ENCODE data around the gene HHIPL1.

Gene HHIPL1

DNA sequence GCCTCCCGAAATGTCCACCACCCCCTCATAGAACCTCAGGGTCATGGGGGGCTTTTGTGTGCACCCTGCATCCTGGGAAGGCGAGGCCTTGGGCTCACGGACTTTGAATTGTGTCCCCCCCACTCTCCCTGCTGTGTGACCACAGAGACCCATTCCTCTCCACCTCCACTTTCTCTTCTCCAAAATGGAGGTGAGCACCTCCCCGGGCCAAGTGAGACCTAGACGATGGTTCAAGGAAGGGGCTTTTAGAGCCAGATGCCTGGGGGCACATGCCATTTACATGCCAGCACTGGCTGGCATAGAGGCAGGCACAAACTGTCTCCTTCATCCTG lies 72.7 kb downstream of the HHIPL1 start:
- Histone ChIP-seq H3K4me2 (ENCODE audit: low read length) (no peak overlapping the region), H3K4me1 (ENCODE audit: control insufficient read depth, insufficient read depth, low read length) (no peaks in the 10 kb centered on the region)

DNA sequence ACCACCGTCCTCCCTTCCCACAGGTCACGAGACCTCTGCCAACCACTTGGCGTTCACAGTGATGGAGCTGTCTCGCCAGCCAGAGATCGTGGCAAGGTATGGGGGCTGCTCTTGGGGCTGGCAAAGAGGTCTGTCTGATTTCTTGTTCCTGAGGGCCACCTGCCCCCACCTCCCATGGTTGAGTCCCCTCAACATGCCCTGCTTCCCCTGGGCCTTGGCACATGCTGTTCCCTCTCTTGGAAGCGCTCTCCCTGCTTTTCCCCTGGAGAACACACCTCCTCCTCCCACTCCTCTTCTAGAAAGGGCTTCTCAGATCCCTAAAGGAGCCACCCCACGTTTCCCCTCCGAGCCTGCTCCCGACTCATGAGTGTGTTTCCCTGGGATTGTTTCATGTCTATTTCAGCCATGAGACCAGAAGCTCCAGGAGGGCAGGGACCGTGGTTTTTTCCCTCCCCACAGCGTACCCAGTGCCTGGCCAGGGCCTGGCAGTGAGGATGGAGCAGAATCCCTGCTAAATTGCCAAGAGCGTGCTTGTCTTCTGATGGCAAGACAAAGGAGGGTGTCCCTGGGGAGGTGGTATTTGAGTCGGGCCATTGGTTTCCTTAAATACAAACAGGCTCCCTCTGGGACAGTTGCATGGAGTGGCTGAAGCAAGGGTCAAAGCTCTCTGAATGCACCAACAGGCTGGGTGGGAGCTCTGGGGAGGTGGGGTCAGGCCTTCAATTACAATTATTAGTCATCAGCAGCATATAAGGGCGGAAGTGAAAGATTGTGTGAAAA lies 73.3 kb downstream of the HHIPL1 start:
- H3K4me1 ChIP-seq (ENCODE audit: control insufficient read depth, insufficient read depth, low read length): no peaks in the 10 kb centered on the region
- no peak overlapping the region for H3K4me2 ChIP-seq (ENCODE audit: low read length)
- no peaks in the 10 kb centered on the region for H3K9me3 ChIP-seq (replicated peaks; ENCODE audit: low read length)
- H3K9ac ChIP-seq (ENCODE audit: low read depth, low read length): no peak overlapping the region
- peaks cover 40% of the 10 kb centered on the region for H3K27me3 ChIP-seq (ENCODE audit: control insufficient read depth, insufficient read depth, low read length)
- no peaks in the 10 kb centered on the region for H3K36me3 ChIP-seq (ENCODE audit: insufficient read depth, low read length)
- H3K4me3 ChIP-seq (ENCODE audit: low read length): no peak overlapping the region

More for the DNA sequence above, 72.7 kb downstream of the HHIPL1 start:
- peaks cover 37% of the 10 kb centered on the region for H3K27me3 ChIP-seq (ENCODE audit: control insufficient read depth, insufficient read depth, low read length)
- no peaks in the 10 kb centered on the region for H3K36me3 ChIP-seq (ENCODE audit: insufficient read depth, low read length)
- no peak overlapping the region for H3K4me3 ChIP-seq (ENCODE audit: low read length)
- no peaks in the 10 kb centered on the region for H3K9me3 ChIP-seq (replicated peaks; ENCODE audit: low read length)
- H3K9ac ChIP-seq (ENCODE audit: low read depth, low read length): no peak overlapping the region

DNA sequence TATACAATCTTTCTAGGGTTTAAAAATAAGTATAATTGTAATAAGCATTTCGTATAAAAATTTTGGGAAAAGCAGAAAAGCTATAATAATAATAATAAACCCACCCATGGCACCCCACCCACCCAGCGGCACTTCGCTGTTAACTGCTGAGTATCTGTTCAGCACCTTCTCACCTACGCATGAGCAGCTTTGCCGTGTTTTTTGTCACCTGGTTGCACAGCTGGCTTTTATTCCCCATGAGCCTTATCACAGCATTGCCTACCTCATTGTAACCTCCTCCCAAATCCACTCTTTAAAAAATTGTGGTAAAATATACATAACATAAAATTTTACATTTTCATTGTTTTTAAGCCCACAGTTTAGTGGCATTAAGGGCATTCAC lies 73.9 kb downstream of the HHIPL1 start:
- no peaks in the 10 kb centered on the region for H3K4me1 ChIP-seq (ENCODE audit: control insufficient read depth, insufficient read depth, low read length)
- H3K36me3 ChIP-seq (ENCODE audit: insufficient read depth, low read length): no peaks in the 10 kb centered on the region

DNA sequence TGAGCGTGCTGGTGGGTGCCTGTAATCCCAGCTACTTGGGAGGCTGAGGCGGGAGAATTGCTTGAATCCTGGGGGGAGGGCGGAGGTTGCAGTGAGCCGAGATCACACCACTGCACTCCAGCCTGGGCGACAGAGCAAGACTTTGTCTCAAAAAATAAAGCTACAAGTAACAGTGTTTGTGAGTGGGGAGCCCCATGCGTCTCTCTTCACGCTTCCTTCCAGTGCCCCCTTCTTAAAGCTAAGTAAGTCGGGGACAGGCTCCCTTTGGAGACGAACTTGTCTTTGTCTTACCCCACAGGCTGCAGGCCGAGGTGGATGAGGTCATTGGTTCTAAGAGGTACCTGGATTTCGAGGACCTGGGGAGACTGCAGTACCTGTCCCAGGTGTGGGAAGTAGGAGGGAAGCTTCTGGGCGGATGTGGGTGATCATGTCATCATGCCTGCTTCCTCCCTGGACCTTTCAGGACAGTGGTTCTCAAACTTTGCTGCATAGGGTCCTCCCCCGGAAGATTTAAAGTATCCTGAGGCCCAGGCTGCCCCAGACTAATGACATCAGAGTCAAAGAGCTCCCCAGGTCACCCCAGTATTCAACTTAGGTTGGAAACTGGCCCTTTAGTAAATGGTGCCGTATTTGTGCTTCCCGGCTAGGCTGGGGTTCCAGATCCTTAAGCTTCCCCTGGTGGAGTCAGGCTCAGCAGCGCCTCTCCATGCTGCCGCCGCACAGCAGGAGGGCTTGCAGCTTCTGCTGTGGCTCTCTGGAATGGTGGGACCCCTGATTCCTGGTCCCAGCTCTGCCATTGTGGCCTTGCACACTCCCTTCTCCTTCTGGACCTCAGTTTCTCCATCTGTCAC lies 76.2 kb downstream of the HHIPL1 start:
- H3K36me3 ChIP-seq (ENCODE audit: insufficient read depth, low read length): no peaks in the 10 kb centered on the region
- H3K27me3 ChIP-seq (ENCODE audit: control insufficient read depth, insufficient read depth, low read length): peaks cover 40% of the 10 kb centered on the region
- no peak overlapping the region for H3K9ac ChIP-seq (ENCODE audit: low read depth, low read length)
- no peak overlapping the region for H3K4me2 ChIP-seq (ENCODE audit: low read length)
- no peaks in the 10 kb centered on the region for H3K9me3 ChIP-seq (replicated peaks; ENCODE audit: low read length)
- H3K4me3 ChIP-seq (ENCODE audit: low read length): no peak overlapping the region
- no peaks in the 10 kb centered on the region for H3K4me1 ChIP-seq (ENCODE audit: control insufficient read depth, insufficient read depth, low read length)

More for the DNA sequence above, 73.9 kb downstream of the HHIPL1 start:
- Histone ChIP-seq H3K4me3 (ENCODE audit: low read length) (no peak overlapping the region), H3K4me2 (ENCODE audit: low read length) (no peak overlapping the region), H3K9me3 (replicated peaks; ENCODE audit: low read length) (no peaks in the 10 kb centered on the region), H3K27me3 (ENCODE audit: control insufficient read depth, insufficient read depth, low read length) (peaks cover 40% of the 10 kb centered on the region), H3K9ac (ENCODE audit: low read depth, low read length) (no peak overlapping the region)

DNA sequence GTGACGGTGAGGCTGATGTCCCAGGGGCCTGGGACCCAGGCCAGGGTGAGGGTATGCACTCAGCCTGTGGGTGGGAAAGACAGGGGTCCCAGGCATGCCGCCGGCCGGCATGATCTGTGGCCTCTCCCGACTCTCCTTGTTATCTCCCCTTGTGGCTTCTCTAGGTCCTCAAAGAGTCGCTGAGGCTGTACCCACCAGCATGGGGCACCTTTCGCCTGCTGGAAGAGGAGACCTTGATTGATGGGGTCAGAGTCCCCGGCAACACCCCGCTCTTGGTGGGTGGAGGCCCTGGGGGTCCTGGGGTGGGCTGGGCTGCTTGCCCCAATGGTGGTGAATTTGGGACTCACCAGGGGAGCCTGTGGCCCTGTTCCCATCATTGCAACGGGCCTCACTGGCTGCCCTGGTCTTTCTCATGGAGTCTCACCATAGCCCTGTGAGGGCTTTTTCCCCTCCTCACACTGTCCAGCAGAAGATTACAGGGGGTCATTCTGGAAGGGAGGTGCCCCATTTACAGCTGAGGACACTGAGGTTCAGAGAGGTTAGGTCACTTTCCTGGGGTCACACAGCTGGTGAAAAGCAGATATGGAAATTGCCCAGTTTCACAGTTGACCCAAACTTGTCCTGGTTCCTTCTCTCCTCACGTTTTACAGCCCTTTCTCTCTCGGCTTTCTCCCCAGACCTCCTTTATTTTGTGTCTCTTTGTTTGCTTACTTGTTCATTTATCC lies 77.0 kb downstream of the HHIPL1 start:
- no peak overlapping the region for H3K4me2 ChIP-seq (ENCODE audit: low read length)
- H3K4me1 ChIP-seq (ENCODE audit: control insufficient read depth, insufficient read depth, low read length): no peaks in the 10 kb centered on the region
- no peak overlapping the region for H3K9ac ChIP-seq (ENCODE audit: low read depth, low read length)
- peaks cover 35% of the 10 kb centered on the region for H3K27me3 ChIP-seq (ENCODE audit: control insufficient read depth, insufficient read depth, low read length)
- no peaks in the 10 kb centered on the region for H3K36me3 ChIP-seq (ENCODE audit: insufficient read depth, low read length)
- H3K4me3 ChIP-seq (ENCODE audit: low read length): no peak overlapping the region
- no peaks in the 10 kb centered on the region for H3K9me3 ChIP-seq (replicated peaks; ENCODE audit: low read length)

DNA sequence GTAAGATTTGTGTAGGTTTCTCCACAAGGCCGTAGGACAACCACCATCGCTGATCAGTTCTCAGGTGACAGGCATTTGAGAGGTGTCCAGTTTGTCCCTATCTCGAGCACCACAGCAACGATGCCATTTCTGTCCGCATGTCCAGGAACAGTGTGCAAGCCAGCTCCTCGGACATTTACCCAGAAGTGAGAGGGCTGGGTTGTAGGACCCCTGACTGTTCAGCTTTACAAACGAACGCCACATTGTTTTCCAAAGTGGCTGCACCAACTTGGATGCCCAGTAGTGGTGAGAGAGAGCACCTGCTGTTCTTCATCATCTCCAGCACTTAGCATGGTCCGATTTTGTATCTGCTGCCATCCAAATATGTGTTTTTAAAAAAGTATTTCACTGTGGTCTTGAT lies 77.8 kb downstream of the HHIPL1 start:
- Histone ChIP-seq H3K4me1 (ENCODE audit: control insufficient read depth, insufficient read depth, low read length) (no peaks in the 10 kb centered on the region), H3K4me3 (ENCODE audit: low read length) (no peak overlapping the region), H3K4me2 (ENCODE audit: low read length) (no peak overlapping the region), H3K9me3 (replicated peaks; ENCODE audit: low read length) (no peaks in the 10 kb centered on the region), H3K36me3 (ENCODE audit: insufficient read depth, low read length) (no peaks in the 10 kb centered on the region), H3K9ac (ENCODE audit: low read depth, low read length) (no peak overlapping the region), H3K27me3 (ENCODE audit: control insufficient read depth, insufficient read depth, low read length) (peaks cover 35% of the 10 kb centered on the region)

DNA sequence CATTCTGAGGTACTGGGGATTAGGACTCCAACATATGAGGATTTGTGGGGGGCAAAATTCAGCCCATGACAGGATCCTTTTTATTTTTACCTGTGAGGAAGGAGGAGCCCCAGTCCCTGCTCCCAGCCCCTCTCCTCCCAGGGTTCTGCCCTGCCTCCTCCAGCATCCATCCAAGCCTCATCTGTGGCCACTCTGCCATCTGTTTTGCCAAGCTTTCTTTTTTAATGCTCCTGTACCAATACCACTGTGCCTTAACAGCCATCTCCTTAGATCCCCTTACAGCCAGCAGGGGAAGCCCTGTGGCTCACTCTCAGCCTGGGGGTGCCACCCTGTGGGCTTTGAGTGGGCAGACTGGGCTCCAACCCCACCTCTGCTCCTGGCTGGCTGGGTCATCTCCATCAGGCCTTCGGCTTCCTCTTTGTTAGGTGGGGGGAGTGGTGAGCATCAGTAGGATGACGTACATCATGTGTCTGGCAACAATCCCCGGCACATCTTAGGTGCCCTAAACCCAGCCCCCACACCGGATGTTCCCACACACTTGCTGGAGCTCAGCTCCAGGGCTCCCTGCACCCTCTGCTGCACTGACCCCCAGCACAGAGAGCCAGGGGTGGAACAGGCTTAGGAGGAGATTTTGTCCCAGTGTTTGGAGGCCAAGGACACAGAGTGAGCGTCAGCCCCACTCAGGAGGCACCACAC lies 79.4 kb downstream of the HHIPL1 start:
- Histone ChIP-seq H3K4me3 (ENCODE audit: low read length) (no peak overlapping the region), H3K27me3 (ENCODE audit: control insufficient read depth, insufficient read depth, low read length) (peaks cover 30% of the 10 kb centered on the region), H3K9me3 (replicated peaks; ENCODE audit: low read length) (no peaks in the 10 kb centered on the region), H3K4me2 (ENCODE audit: low read length) (no peak overlapping the region), H3K36me3 (ENCODE audit: insufficient read depth, low read length) (no peaks in the 10 kb centered on the region), H3K4me1 (ENCODE audit: control insufficient read depth, insufficient read depth, low read length) (no peaks in the 10 kb centered on the region), H3K9ac (ENCODE audit: low read depth, low read length) (no peak overlapping the region)

DNA sequence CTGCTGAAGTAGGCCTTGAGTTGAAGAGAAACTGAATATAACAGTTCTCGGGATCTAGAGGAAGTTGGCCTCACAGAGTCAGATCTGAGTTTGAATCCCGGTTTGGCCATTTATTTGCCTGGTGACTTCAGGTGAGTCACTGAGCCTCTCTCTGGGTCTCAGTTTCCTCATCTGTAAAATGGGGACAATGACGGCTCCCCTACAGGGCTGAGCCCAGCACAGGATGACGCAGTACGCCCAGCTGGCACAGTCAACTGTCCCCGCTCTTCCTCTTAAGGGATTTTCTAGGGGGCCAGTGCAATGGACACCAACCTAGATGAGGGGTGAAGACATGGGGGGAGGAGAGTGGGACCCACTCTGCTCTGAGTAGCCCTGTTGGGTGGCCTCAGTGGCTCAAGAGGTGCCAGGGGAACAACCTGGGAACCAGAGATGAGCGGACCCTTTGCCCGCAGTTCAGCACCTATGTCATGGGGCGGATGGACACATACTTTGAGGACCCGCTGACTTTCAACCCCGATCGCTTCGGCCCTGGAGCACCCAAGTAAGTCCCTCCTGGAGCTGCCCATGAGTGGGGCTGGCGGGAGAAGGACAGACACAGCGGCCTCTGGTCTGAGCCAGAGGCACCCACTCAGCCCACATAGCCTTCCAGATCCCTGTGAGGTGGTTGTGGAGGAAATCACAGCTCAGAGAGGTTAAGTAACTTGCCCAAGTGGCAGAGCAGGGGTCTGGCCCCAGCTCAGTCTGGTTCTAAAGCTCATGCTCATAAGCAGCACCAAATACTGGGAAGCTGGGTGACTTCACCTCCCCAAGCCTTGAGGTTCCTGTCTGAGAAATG lies 80.2 kb downstream of the HHIPL1 start:
- Histone ChIP-seq H3K4me2 (ENCODE audit: low read length) (no peak overlapping the region), H3K9me3 (replicated peaks; ENCODE audit: low read length) (no peaks in the 10 kb centered on the region), H3K4me3 (ENCODE audit: low read length) (no peak overlapping the region), H3K36me3 (ENCODE audit: insufficient read depth, low read length) (no peaks in the 10 kb centered on the region), H3K4me1 (ENCODE audit: control insufficient read depth, insufficient read depth, low read length) (no peaks in the 10 kb centered on the region), H3K27me3 (ENCODE audit: control insufficient read depth, insufficient read depth, low read length) (peaks cover 30% of the 10 kb centered on the region), H3K9ac (ENCODE audit: low read depth, low read length) (no peak overlapping the region)

DNA sequence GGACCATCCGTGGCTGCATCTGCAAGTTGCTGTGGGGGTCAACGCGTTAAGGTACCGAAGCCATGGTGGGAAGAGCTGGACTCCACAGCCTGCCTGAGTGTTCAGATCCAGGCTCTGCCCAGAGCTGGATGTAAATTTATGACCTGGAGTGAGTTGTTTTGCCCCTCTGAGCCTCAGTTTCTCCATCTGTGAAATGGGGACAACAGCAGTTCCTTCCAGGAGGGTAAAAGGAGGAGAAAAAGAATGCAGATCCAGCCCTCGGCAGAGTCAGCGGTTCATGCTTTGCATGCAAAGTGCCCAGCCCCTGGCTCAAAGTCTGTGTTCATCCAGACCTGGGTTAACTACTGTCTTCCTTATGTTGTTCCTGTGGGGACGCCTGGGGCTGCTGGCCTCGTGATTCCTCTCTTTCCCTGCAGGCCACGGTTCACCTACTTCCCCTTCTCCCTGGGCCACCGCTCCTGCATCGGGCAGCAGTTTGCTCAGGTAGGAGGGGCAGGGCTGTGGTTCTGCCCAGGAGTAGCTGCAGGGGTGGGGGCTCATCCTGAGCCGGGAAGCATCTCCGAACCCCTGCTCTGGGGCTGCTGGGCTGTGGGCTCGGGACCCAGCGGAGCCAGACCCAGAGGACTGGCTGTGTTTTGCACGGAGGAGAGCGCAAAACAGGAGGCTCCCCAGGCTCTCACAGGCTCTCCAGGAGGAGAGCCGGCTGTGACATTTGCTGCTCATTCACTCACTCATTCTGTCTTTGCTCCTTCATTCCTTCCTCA lies 81.0 kb downstream of the HHIPL1 start:
- peaks cover 30% of the 10 kb centered on the region for H3K27me3 ChIP-seq (ENCODE audit: control insufficient read depth, insufficient read depth, low read length)
- H3K9me3 ChIP-seq (replicated peaks; ENCODE audit: low read length): no peaks in the 10 kb centered on the region
- H3K9ac ChIP-seq (ENCODE audit: low read depth, low read length): no peak overlapping the region
- H3K36me3 ChIP-seq (ENCODE audit: insufficient read depth, low read length): no peaks in the 10 kb centered on the region
- no peak overlapping the region for H3K4me2 ChIP-seq (ENCODE audit: low read length)
- H3K4me3 ChIP-seq (ENCODE audit: low read length): no peak overlapping the region
- H3K4me1 ChIP-seq (ENCODE audit: control insufficient read depth, insufficient read depth, low read length): no peaks in the 10 kb centered on the region

DNA sequence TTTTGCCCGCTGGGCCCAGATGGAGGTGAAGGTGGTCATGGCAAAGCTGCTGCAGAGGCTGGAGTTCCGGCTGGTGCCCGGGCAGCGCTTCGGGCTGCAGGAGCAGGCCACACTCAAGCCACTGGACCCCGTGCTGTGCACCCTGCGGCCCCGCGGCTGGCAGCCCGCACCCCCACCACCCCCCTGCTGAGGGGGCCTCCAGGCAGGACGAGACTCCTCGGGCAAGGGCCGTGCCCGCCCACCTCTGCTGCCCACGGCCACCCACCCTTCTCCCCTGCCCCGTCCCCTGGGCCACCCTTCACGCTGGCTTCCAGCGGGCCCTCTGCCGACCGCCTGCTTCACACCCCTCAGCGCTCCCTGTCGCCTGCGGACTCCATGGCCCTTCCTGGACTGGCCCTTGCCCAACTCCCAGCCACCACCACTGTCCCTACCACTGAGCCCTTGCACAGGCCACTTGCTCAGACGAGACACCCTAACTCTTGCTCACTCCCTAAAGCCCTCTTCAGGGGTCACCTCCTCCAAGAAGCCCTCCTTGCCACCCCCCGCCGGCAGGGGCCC lies 81.7 kb downstream of the HHIPL1 start:
- peaks cover 30% of the 10 kb centered on the region for H3K27me3 ChIP-seq (ENCODE audit: control insufficient read depth, insufficient read depth, low read length)
- no peaks in the 10 kb centered on the region for H3K4me1 ChIP-seq (ENCODE audit: control insufficient read depth, insufficient read depth, low read length)
- H3K4me3 ChIP-seq (ENCODE audit: low read length): no peak overlapping the region
- H3K9me3 ChIP-seq (replicated peaks; ENCODE audit: low read length): no peaks in the 10 kb centered on the region
- H3K4me2 ChIP-seq (ENCODE audit: low read length): no peak overlapping the region
- no peaks in the 10 kb centered on the region for H3K36me3 ChIP-seq (ENCODE audit: insufficient read depth, low read length)
- H3K9ac ChIP-seq (ENCODE audit: low read depth, low read length): no peak overlapping the region
